GM12891 (cell line): Measurements from ENCODE around the gene LNPEP.

Experiments
- POLR2A ChIP-seq: IDR thresholded peaks from 2 replicates; pipeline ENCODE4 v1.6.1; 2011; ENCODE audit warnings: low read depth, low read length, control low read depth
- POLR2AphosphoS5 ChIP-seq: IDR thresholded peaks from 2 replicates; pipeline ENCODE4 v1.6.1; 2011; ENCODE audit warnings: low read depth, low read length, control low read depth
- POU2F2 ChIP-seq: IDR thresholded peaks from 2 replicates; pipeline ENCODE4 v1.6.1; 2011; ENCODE audit warnings: low read depth, mild to moderate bottlenecking, control low read depth, low read length, moderate library complexity
- SPI1 ChIP-seq: IDR thresholded peaks from 2 replicates; pipeline ENCODE4 v1.6.1; 2011; ENCODE audit warnings: low read depth, low read length, control low read depth
- TAF1 ChIP-seq: IDR thresholded peaks from 2 replicates; pipeline ENCODE4 v1.6.1; 2011; ENCODE audit warnings: low read depth, low read length, control low read depth

DNA sequence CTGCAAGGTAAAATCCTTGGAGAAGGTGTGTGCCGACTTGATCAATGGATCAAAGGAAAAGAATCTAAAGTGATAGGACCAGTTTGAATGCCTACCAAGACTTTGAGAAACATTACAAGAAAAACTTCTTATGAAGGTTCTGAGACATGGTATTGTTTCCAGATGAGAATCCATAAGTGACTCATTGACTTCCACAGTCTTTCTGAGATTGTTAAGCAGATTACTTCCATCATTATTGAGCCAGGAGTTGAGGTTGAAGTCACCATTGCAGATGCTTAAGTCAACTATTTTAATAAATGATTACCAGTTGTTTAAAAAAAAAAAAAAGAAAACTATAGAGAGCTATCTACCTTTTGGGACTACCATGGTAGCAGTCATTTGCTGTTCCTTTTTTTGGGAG is 7.0 kb downstream of the LNPEP start:
- TF ChIP-seq POLR2AphosphoS5 (no peak), POLR2A (no peak), SPI1 (no peak), POU2F2 (no peak), TAF1 (no peak)
